HG02610 (cell line): ENCODE data around the gene PRTFDC1.
A peak's percentile ranks its signal among the peaks of the same experiment; 100 is the strongest.
"Not testable (repeated sequence)": the region's sequence is repeated elsewhere in the genome, so short reads cannot be mapped to it uniquely, and the experiment has no call there.

ENCODE experiments used
- ATAC-seq: cut with Tn5 transposase; IDR thresholded peaks from one replicate; pipeline ENCODE4 v1.9.1; 2021; ENCODE audit warnings: mild to moderate bottlenecking, moderate library complexity; ENCODE audit not compliant: unreplicated experiment

The PRTFDC1 gene

DNA sequence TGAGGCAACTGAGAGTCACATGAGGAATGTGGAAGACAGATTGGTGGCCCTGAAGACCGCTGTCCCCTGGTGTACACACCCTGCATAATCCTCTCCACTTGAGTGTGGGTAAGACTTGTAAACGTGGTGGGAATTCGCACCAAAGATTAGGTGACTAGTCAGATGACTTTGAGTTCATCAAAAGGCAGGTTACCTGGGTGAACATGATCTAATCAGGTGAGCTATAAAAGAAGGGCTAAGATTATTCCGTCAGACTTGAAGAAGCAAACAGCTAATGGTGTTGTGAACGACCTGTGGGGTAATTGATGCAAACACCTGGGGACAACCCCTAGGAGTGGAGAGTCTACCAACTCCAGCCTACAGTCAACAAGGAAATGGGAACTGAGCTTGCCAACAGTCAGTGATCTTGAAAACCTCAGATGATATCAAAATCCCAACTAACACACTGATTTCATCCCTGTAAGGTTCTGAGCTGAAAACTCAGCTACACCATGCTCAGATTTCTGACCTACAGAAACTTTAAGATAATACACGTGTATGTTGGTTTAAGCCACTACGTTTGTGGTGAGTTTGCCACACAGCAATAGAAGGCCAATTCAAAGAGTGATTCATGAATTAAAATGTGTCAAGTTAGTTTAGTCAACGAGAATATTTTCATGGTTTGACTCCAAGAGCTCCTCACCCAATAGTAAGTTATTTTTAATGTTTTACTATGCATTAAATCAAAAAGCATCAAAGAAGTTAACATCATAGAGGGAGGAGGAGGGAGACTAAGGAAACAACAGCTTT, 16.7 kb downstream of the PRTFDC1 start:
- no peak for ATAC-seq

DNA sequence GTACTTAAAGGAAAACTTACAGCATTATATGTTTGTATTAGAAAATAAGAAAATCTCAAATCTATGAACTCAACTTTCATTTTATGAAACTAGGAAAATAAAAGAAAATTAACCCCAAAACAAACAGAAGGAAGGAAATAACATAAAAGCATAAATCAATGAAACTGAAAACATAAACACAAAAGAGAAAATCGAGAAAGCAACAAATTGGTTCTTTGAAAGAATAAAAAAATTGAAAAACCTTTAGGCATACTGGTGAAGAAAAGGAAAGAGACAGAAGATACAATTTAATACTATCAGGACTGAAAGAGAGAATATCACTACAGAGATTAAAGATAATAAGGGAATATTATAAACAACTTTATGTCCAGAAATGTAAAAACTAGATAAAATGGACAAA, 21.2 kb downstream of the PRTFDC1 start:
- ATAC-seq = no peak

- ATAC-seq = peak; percentile 85
These were observed 22.0 kb downstream of the PRTFDC1 start for GRCh38 chr10:24930427-24930826.

GRCh38 chr10:24929904-24930303, 22.5 kb downstream of the PRTFDC1 start:
- ATAC-seq = no peak

DNA sequence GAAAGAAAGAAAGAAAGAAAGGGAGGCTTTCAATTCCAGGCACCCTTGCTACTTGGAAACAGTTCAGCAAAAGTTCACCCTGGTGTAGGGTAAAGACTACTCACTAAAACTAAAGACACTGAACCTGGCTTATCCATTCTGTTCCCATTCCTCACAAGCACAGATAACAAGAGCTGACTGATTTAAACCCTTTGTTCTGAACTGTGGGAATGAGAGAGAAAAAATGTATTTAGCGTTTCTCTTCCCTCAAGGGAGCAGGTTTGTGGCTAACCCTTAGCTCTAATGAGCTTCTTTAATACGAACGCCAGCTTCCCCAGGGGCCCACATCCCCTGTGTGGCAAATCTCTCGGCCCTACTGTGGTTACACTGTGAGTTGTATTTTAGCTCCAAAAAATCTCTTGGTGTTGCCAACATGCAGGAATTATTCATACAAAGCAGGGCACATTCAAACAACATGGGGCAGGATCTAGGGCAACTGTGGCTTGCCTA, 23.3 kb downstream of the PRTFDC1 start:
- peak; percentile 60 for ATAC-seq

DNA sequence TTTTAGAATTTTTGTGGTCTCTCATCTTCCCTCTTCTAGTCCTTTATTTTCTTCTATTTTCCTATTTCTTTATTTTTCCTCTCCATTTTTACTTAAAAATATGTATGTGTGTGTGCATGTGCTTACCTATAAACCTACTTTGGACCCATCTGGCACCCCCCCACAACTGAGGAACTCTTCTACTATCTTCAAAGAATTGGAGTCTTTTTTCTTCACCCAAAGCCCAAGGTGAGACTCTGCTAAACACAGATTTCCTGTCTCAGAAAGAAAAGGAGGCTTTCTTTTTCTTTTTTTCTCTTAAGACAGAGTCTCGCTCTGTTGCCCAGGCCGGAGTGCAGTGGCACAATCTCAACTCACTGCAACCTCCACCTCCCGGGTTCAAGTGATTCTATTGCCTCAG, 24.2 kb downstream of the PRTFDC1 start:
- ATAC-seq = no peak

- no peak for ATAC-seq
These were observed 25.8 kb downstream of the PRTFDC1 start for GRCh38 chr10:24926557-24926956.

- no peak for ATAC-seq
These were observed 26.6 kb downstream of the PRTFDC1 start for GRCh38 chr10:24925799-24926198.

GRCh38 chr10:24924483-24924882, 27.9 kb downstream of the PRTFDC1 start:
- ATAC-seq = not testable (repeated sequence)

DNA sequence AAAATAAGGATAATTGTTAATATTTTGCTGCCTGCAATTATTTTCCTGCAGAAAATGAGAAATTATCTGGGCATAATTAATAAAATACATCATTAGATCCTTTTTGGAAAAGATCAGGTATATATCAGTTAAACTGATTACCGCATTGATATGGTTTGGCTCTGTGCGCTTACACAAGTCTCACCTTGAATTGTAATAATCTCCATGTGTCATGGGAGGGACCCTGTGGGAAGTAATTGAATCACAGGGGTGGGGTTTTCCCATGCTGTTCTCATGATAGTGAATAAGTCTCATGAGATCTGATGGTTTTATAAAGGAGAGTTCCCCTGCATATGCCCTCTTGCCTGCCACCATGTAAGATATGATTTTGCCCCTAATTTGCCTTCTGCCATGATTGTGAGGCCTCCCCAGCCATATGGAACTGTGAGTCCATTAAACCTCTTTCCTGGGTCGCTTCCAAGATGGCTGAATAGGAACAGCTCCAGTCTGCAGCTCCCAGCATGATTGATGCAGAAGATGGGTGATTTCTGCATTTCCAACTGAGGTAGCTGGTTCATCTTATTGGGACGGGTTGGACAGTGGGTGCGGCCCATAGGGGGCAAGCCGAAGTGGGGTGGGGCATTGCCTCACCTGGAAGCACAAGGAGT, 30.1 kb downstream of the PRTFDC1 start:
- ATAC-seq = not testable (repeated sequence)

DNA sequence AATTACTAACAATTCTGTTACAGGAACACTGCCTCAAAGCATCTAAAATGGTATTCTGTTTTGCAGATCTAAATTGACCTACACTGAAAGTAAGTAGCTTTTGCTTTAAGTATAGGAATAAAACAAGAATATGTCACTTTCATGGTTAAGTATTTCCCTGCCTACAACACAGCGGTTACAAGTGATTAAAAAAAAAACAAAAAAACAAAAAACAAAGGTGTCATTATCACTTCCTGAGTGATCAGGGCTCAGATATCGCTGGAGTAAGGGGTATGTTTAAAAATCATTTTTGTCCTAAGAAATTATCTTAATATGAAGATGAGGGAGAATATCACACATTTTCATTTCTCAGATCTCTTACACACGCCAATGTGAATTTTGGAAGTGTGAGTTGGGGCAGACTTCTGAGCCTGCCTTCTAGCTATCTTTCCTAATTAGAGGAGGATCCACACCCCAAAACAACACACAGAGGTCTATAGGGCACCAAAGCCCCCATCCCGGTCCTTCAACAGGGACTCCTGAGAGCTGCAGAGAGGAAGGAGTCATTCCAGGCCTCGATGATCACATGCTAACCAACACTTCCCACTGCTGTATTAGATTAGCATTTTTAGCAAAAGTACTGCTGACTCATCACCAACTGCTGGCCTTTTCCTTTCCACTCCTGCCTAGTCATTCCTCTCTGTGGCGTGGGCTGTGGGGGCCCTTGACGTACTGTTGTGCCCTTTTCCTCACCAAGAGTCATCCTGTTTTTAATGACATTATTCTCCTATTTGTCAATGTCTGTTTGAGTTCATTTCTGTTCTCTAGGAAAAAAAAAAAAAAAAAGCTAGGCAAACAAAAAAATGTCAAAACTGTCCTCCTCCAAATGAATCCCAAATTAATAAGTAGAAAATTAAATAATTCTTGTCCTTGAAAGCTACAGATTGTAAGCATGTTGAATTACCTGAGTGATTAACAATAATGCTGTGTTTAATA, 31.2 kb downstream of the PRTFDC1 start:
- ATAC-seq = peak; percentile 99

DNA sequence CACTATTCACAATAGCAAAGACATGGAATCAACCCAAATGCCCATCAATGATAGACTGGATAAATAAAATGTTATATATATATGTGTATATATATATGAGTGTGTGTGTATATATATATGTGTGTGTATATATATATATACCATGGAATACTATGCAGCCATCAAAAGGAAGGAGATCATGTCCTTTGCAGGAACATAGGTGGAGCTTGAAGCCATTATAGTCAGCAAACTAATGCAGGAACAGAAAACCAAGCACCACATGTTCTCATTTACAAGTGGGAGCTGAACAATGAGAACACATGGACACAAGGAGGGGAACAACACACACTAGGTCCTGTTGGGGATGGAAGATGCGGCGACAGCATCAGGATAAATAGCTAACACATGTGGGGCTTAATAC, 32.2 kb downstream of the PRTFDC1 start:
- not testable (repeated sequence) for ATAC-seq

DNA sequence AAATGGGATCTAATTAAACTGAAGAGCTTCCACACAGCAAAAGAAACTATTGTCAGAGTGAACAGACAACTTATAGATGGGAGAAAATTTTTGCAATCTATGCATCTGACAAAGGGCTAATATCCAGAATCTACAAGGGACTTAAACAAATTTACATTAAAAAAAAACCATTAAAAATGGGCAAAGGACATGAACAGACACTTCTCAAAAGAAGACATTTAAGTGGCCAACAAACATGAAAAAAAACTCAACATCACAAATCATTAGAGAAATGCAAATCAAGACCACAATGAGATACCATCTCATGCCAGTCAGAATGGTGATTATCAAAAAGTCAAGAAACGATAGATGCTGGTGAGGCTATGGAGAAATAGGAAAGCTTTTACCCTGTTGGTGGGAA, 32.8 kb downstream of the PRTFDC1 start:
- ATAC-seq = not testable (repeated sequence)

DNA sequence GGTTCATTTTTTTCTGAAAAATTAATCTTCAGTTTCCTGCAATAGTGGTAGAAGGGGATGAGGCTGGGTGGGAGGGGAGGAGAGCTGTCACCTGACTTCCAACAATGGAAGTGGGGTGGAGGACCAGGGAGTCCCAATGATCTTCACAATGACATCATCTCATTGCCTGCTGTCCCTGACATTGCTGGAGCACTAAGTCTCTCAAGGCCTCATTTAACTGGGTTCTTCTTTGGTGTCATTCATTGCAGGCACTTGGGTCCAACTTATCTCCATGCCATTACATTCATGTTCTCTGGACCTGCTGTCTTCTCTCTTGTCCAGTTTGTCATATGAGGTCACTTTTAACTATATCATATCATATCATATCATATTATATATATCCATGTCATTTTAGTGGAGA, 34.4 kb downstream of the PRTFDC1 start:
- ATAC-seq = no peak

DNA sequence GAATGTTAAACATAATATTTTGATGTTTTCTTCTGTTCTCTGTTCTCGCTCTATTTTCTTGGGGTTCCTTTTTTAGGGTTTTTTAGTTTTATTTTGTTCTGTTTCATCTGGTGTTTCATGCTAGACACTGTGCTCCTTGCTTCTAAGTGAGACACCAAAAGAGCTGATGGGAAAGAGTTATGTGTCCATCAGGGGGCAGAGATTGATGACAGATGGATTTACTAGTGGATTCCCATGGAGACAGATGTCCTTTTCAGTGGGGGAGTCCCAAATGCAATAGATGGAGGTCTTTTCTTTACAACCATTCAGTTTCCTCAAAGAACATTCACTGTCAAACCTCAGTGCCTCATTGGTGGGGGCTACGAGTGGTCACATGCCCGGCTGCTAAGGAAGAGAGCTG, 34.9 kb downstream of the PRTFDC1 start:
- ATAC-seq = no peak

- no peak for ATAC-seq
These were observed 36.0 kb downstream of the PRTFDC1 start for GRCh38 chr10:24916365-24916764.

DNA sequence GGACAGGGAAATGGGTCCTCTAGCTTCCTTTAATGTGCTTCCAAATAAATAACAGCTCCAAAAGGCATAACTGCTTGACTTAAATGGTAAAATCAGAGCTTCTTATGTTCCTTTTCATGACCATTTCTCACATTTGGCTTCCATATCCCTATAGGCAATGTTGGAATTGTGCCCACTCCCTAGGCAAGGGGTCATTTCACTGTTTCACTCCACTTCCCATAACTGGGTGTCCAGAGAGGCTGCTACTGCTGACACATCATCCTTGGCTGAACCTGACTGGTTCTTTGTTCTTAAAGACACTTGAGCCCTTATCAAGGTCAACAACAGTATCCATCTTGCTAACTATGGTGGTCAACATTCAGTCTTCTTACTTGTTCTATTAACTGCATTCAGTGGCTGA, 37.1 kb downstream of the PRTFDC1 start:
- ATAC-seq = no peak

DNA sequence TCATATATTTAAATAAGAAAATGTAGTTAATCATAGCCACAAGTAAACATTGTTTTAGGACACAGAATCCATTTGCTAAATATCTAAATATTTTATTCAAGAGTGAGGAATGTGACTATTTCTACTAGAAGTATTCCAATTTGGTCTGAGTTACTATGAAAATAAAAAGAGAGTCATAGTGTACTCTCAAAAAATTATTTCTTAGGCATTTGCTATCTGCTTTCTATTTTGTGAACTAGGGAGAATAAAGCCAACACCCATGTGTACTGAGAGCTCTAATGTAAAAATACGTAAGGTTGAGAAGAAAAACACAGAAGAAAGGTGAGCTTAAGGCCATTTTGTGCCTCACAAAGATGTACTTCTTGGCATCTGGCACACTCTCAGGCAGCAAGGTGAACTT, 38.3 kb downstream of the PRTFDC1 start:
- no peak for ATAC-seq

DNA sequence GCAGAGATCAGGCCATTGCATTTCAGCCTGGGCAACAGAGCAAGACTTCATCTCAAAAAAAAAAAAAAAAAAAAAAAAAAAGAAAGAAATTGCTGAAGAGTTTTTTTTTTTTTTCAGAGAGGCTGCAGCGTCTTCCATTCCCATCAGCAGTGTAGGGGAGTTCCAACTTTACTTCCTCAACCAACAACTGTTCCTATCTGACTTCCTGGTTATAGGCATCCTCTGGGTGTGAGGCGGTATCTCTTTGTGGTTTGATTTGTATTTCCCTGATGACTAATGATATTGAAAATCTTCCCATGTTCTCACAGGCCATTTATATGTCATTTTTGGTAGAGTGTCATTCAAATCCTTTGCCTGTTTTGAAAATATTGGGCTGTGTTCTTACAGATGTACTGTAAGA, 40.2 kb downstream of the PRTFDC1 start:
- peak; percentile 50 for ATAC-seq

GRCh38 chr10:24911029-24911428, 41.4 kb downstream of the PRTFDC1 start:
- ATAC-seq = no peak

DNA sequence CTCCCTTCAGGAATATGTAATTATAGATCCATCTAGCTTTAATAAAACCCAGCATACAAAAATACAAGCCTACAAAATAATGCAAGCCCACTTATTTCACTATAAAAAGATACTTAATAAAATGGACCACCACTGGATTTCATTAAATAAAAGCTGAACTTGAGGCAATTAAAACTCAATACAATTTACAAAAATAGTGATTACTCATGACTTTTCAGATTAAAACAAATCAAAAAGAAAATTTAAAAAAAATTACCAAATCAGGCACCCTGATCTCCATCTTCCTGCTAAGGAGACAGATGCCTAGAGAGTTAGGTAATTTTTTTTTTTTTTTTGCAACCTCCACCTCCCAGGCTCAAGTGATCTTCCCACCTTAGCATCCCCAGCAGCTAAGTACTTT, 41.8 kb downstream of the PRTFDC1 start:
- ATAC-seq = no peak
